Measurements from ENCODE around the gene MED12L.

MED12L gene

GRCh38 chr3:151156618-151157216 lies 71.3 kb downstream of the MED12L start:
- DNase-seq (ENCODE audit: low read depth) = peak; percentile 73
- no peak overlapping the region for H3K4me3 ChIP-seq (ENCODE audit: low read depth, low read length)
- TF ChIP-seq MAX (IDR thresholded peaks at IDR 0.05; ENCODE audit: low read depth, low read length) = no peak
- TF ChIP-seq POLR2A (IDR thresholded peaks at IDR 0.05; ENCODE audit: extremely low read depth, insufficient read length) = no peak
- TF ChIP-seq CTCF (IDR thresholded peaks at IDR 0.05; ENCODE audit: low read depth, low read length) = peak; percentile 43

GRCh38 chr3:151159806-151160205 lies 74.3 kb downstream of the MED12L start:
- H3K4me3 ChIP-seq (ENCODE audit: low read depth, low read length) = no peak overlapping the region
- no peak for DNase-seq (ENCODE audit: low read depth)
- TF ChIP-seq MYC (IDR thresholded peaks at IDR 0.05; ENCODE audit: low read depth, low read length) (no peak), CTCF (IDR thresholded peaks at IDR 0.05; ENCODE audit: low read depth, low read length) (no peak), MAX (IDR thresholded peaks at IDR 0.05; ENCODE audit: low read depth, low read length) (no peak), POLR2A (IDR thresholded peaks at IDR 0.05; ENCODE audit: extremely low read depth, insufficient read length) (no peak)

- no peak for TF ChIP-seq MAX (IDR thresholded peaks at IDR 0.05; ENCODE audit: low read depth, low read length)
- TF ChIP-seq MYC (IDR thresholded peaks at IDR 0.05; ENCODE audit: low read depth, low read length) = no peak
- TF ChIP-seq POLR2A (IDR thresholded peaks at IDR 0.05; ENCODE audit: extremely low read depth, insufficient read length) = no peak
- no peak for TF ChIP-seq CTCF (IDR thresholded peaks at IDR 0.05; ENCODE audit: low read depth, low read length)
- DNase-seq (ENCODE audit: low read depth) = no peak
- H3K4me3 ChIP-seq (ENCODE audit: low read depth, low read length) = no peak overlapping the region
Observed at GRCh38 chr3:151165226-151165625, 79.8 kb downstream of the MED12L start.

- peak; percentile 23 for DNase-seq (ENCODE audit: low read depth)
Observed at GRCh38 chr3:151166161-151166560, 80.7 kb downstream of the MED12L start.

GRCh38 chr3:151168269-151169094 lies 83.0 kb downstream of the MED12L start:
- TF ChIP-seq MAX (IDR thresholded peaks at IDR 0.05; ENCODE audit: low read depth, low read length) (peak; percentile 85), MYC (IDR thresholded peaks at IDR 0.05; ENCODE audit: low read depth, low read length) (peak; percentile 31), POLR2A (IDR thresholded peaks at IDR 0.05; ENCODE audit: extremely low read depth, insufficient read length) (no peak), CTCF (IDR thresholded peaks at IDR 0.05; ENCODE audit: low read depth, low read length) (peak; percentile 75)
- DNase-seq (ENCODE audit: low read depth) = peak; percentile 76
- H3K4me3 ChIP-seq (ENCODE audit: low read depth, low read length) = no peak overlapping the region

More at GRCh38 chr3:151166161-151166560, 80.7 kb downstream of the MED12L start:
- TF ChIP-seq MAX (IDR thresholded peaks at IDR 0.05; ENCODE audit: low read depth, low read length) (no peak), MYC (IDR thresholded peaks at IDR 0.05; ENCODE audit: low read depth, low read length) (no peak), POLR2A (IDR thresholded peaks at IDR 0.05; ENCODE audit: extremely low read depth, insufficient read length) (no peak), CTCF (IDR thresholded peaks at IDR 0.05; ENCODE audit: low read depth, low read length) (no peak)
- no peak overlapping the region for H3K4me3 ChIP-seq (ENCODE audit: low read depth, low read length)

All from NB4 (cell line).